EH (cell line): Measurements from ENCODE around the gene NHS.

Experiments used
- DNase-seq: peaks from one replicate; pipeline ENCODE4 v3.0.0-alpha.2; 2015; ENCODE audit warnings: low read depth

Gene NHS

DNA sequence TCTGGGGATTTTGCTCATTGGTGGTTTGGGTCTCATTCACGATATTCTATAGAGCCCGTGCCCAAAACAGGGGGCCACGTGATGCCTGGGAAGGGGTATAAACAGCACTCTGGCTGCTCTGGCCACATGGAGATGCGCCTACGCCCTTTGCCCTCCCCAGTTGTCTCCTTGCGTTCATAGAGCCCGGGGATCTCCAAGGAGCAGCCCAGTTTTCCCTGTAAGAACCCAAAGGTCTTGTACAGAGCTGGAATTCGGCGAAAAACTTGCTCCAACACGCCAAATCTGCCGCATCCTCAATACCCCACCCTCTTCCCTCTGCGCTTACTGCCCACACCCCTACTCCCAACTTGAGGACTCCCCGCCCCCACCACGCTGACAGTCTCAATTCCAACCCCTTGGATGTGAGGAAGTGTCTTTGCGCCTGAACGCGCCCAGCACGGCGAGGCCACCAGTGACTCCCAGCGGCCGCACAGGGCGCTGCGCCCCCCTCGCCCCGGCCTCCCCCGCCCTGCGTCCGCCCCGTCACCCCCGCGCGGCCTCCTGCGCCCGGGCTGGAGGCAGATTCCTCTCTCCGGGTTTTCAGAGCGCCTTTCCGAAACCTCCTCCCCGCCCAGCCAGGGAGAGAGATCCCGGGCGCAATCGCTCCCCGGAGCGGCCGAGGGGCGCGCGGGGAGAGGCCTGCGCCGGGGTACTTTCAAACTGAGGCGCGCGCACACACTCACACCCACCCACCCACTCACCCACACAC lies at the start of gene NHS:
NHS (plus strand) TSS at position 582 of the 748 bp plus-strand sequence. CDS start 558 bp downstream, outside the sequence.
- peak; percentile 74 for DNase-seq

DNA sequence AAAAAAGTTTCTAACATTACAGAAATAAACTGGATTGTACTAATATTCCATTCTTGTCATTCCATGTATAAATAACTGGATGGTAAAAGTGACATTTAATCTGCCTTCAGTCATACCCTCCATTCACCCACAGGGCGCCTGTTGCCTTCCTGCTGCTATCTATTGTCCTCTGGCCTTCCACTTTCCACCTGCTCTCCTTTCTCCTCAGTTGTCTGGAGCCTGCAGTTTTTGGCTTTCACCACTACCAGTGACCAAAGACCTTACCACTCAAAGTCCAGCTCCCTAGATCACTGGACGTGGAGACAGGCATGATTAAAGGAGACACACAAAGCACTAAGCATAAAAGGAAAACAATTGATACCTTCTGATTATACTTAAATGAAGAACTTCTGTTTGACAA lies 46.2 kb upstream of the NHS start:
- no peak for DNase-seq

- no peak for DNase-seq
Measured at GRCh38 chrX:17336377-17336776, 38.6 kb upstream of the NHS start.

- no peak for DNase-seq
Measured at GRCh38 chrX:17355976-17356375, 19.0 kb upstream of the NHS start.

DNA sequence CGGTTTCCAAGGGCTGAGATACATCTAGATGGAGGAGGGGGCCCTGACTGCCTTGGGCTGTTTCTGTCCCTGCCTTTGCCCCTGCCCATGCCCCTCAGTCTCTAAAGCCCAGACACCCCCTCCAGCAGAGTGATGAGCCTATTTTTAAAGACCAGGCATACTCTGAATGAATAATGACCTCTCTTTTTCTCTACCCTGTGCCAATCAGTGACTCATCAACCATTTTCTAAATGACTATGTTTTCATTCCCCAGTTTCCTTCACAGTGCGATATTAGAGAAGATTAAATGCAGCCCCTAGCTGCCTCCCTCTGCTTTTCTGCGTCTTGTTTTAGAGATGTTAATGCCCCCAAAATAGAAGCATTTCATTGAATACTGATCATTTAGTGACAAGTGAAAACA lies 15.5 kb upstream of the NHS start:
- peak; percentile 41 for DNase-seq

GRCh38 chrX:17361620-17362019 lies 13.4 kb upstream of the NHS start:
- DNase-seq, result peak; percentile 12

DNA sequence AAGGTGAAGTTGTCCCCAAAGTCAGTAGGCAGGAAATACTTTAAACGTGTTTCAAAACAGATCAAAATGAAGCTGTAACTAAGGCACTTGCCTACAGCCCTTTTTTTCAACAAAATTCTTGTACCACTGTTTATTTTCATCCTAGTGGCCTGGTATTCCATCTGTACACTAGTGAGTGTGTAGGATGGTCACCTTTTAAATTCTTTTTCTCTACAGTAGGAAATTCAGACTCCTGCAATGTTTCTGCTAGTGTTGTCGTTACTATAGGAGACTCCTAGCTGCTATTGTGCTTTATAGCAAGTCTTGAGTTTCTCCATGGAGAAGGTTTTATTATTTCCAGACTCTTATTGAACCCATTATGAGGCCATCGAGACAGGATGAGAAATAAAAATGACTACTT lies 7.0 kb upstream of the NHS start:
- DNase-seq, result no peak

DNA sequence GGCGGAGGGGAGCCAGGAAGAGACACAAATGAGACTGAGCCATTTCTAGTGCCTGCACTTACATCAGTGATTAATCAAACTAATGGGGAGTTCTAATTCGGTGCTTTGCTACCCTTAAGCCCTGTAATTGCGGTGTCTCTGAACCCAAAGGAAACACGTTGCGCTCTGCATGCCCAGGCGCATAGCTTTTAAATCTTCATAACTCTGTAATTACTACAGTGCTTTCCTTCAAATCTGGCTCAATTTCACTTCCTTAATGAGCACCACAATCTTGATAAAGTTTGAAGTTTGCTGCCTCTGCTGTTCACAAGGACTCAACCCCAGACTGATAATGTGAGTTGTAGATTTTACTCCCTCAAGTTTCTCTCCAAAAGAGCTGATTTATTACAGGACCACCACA lies 5.7 kb upstream of the NHS start:
- DNase-seq, result no peak

DNA sequence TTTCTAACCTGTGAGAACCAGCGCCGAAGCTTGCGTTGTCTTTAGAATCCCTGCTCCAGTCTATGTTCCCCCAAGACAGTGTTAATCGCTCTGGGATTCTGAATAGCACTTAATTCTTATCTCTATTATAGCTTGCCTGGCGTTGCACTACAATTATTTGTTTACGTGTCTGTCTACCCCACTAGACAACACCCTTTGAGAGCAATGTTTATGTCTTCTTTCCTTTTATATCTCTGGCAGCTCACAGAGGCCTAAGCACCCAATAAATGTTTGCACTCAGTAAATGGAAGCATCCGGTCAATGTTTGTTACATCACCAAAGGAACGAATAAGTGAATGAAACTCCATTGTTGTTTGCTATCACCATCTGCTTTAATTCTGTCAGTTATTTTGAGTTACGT lies 4.8 kb upstream of the NHS start:
- no peak for DNase-seq

GRCh38 chrX:17372052-17372451 lies 2.9 kb upstream of the NHS start:
- DNase-seq, result no peak

DNA sequence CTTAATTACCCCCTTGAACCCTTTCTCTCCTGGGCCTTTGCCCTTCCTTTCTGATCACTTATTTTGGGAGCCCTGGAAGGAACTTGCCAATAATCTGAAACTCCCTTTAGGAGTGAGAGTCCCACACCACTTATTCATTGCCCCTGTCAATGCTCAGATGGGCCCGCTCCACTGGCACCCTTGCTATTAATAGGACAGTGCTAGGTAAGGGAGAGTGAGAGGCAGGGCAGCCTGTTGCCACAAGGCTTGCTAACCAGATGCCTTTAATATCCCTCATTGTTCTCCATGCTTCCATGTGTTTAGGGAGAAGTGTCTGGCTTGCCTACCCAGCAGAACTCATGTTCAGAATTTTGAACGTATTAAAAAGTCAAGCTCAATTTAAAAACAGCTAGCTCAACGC lies 1.7 kb upstream of the NHS start:
- no peak for DNase-seq

DNA sequence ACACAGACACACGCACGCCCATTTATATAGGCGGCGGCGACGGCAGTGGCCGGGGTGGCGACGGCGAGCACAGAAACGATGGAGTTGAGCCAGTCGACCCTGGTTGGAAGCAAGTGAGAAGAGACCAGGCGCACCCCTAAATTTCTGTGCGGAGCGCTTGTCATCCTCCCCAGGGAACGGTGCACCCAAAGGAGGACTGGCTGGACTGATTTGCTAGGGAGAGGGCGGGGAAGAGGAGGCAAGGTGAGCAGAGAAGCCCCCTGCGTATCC lies 302 bp downstream of the NHS start:
- no peak for DNase-seq

- DNase-seq, result peak; percentile 50
Measured at GRCh38 chrX:17375637-17376430, 834 bp downstream of the NHS start.

GRCh38 chrX:17376431-17377077 lies 1.6 kb downstream of the NHS start:
- DNase-seq, result peak; percentile 2

- peak; percentile 35 for DNase-seq
Measured at GRCh38 chrX:17377091-17377717, 2.2 kb downstream of the NHS start.

- DNase-seq, result no peak
Measured at GRCh38 chrX:17377795-17378194, 2.8 kb downstream of the NHS start.

DNA sequence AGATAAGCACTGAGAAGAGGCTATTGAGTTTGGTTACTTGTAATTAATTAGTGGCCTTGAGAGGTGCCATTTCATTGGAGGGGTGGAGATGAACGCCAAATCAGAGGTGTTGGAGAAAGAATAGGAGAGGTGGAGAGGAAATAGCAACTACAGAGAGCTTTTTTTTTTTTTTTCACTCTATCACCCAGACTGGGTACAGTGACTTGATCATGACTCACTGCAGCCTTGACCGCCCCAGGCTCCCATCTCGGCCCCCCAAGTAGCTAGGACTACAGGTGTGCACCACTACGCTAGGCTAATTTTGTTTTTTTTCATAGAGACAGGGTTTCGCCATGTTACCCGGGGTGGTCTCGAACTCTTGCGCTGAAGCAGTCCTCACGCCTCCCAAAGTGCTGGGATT lies 5.2 kb downstream of the NHS start:
- DNase-seq, result no peak

DNA sequence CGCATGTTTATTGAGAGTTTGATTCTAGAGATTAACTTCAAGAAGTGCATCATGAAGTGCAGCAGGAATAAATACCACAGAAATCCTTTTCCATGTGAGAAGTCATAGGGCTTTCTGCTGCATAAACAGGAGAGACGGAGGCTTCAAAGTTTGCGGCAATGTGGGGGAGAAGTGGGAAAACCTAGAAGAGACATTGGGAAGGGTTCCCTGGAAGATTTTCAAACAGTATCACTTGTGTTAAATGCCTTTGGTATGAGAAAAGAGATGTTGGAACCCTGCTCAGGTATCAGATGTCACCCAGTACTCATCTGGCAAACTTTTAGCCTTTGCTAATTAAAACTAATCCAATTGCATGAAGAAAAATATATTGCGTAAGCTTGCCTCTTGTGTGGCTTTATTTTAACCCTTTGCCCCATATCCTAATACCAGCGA lies 15.4 kb downstream of the NHS start:
- no peak for DNase-seq

GRCh38 chrX:17395154-17395553 lies 20.2 kb downstream of the NHS start:
- DNase-seq, result no peak

GRCh38 chrX:17397074-17397473 lies 22.1 kb downstream of the NHS start:
- DNase-seq, result peak; percentile 56

GRCh38 chrX:17403189-17403691 lies 28.2 kb downstream of the NHS start:
- no peak for DNase-seq

GRCh38 chrX:17403972-17404371 lies 29.0 kb downstream of the NHS start:
- DNase-seq, result no peak
